Measurements from ENCODE around the gene SLC6A6. TPM values are rescaled to one million over a fixed set of nuclear protein-coding genes. Genes with fewer than 3 reads are reported as not detected.

SLC6A6 gene
- total RNA-seq, 2 experiments from 2014 or later, result 27.8 to 31.2 TPM

- POLR2A ChIA-PET, result interaction anchor here (1.0 to 3.5 kb wide), 4 partner anchors 17 to 1562 kb away, joined by 3 to 107 read pairs (median 3); partner anchors contain the start of genes LSM3, RPL32 and XPC
- no peak for TF ChIP-seq CTCF (IDR thresholded peaks at IDR 0.05)
- Mint-ChIP-seq H3K36me3 (ENCODE audit: low read depth) (peaks cover 20% of the 10 kb centered on the region), H3K9me3 (no peaks in the 10 kb centered on the region), H3K4me1 (ENCODE audit: low read depth) (peaks cover 50% of the 10 kb centered on the region), H3K4me3 (peak overlapping the region; percentile 96), H3K27me3 (no peaks in the 10 kb centered on the region), H3K27ac (peak overlapping the region; percentile 90)
- Histone ChIP-seq H3K27ac (ENCODE audit: low read depth in 1 of 2, low read length in 2 of 2) (peak overlapping the region in 1 of 2 donors; percentile 82), H3K4me3 (ENCODE audit: low read length) (peak overlapping the region; percentile 67), H3K27me3 (ENCODE audit: control insufficient read depth in 1 of 2, insufficient read depth in 2 of 2, low read length in 2 of 2) (no peaks in the 10 kb centered on the region), H3K9me3 (ENCODE audit: control insufficient read depth in 1 of 2, insufficient read depth in 1 of 2, low read length in 2 of 2) (no peaks in the 10 kb centered on the region), H3K4me1 (ENCODE audit: insufficient read depth, low read length) (peaks cover 46% of the 10 kb centered on the region), H3K36me3 (ENCODE audit: insufficient read depth, low read length) (peaks cover 7% of the 10 kb centered on the region)
- intact Hi-C loops (cut with DNase I, micrococcal nuclease), result loop anchor here (1.0 to 10.0 kb wide), 12 partner anchors 57 to 1561 kb away; partner anchors contain the start of genes LSM3 (in 2 of the 2), XPC (in 2 of the 2), CHCHD4 (in 1 of the 2) and NR2C2 (in 1 of the 2)
- CTCF ChIA-PET, result interaction anchor here (1.0 to 4.7 kb wide), 4 partner anchors 21 to 65 kb away, joined by 3 to 42 read pairs (median 20); no protein-coding TSS in a partner anchor
- no peak for ATAC-seq (ENCODE audit: poor library complexity)
- peak in 1 of 14 experiments; percentile 43 for DNase-seq
Observed at GRCh38 chr3:14403619-14404155, 1.3 kb downstream of the SLC6A6 start.

GRCh38 chr3:14404186-14404585 is 1.8 kb downstream of the SLC6A6 start:
- H3K27ac Mint-ChIP-seq, result peak overlapping the region; percentile 90
- intact Hi-C loops (cut with DNase I, micrococcal nuclease), result loop anchor here (1.0 to 10.0 kb wide), 8 partner anchors 202 to 1562 kb away; partner anchors contain the start of genes LSM3 (in 2 of the 2), XPC (in 2 of the 2), NR2C2 (in 1 of the 2) and RPL32 (in 1 of the 2)
- Histone ChIP-seq H3K27me3 (ENCODE audit: control insufficient read depth in 1 of 2, insufficient read depth in 2 of 2, low read length in 2 of 2) (no peaks in the 10 kb centered on the region), H3K4me1 (ENCODE audit: insufficient read depth, low read length) (peaks cover 48% of the 10 kb centered on the region), H3K4me3 (ENCODE audit: low read length) (peak overlapping the region; percentile 67), H3K36me3 (ENCODE audit: insufficient read depth, low read length) (peaks cover 7% of the 10 kb centered on the region), H3K9me3 (ENCODE audit: control insufficient read depth in 1 of 2, insufficient read depth in 1 of 2, low read length in 2 of 2) (no peaks in the 10 kb centered on the region), H3K27ac (ENCODE audit: low read depth in 1 of 2, low read length in 2 of 2) (no peak overlapping the region)
- no peak for ATAC-seq (ENCODE audit: poor library complexity)
- peaks cover 51% of the 10 kb centered on the region for H3K4me1 Mint-ChIP-seq (ENCODE audit: low read depth)
- DNase-seq, result no peak
- H3K27me3 Mint-ChIP-seq, result no peaks in the 10 kb centered on the region
- no peaks in the 10 kb centered on the region for H3K9me3 Mint-ChIP-seq
- ChIA-PET CTCF (interaction anchor here (1.0 to 4.7 kb wide), 4 partner anchors 20 to 64 kb away, joined by 3 to 42 read pairs (median 7); no protein-coding TSS in a partner anchor), POLR2A (interaction anchor here (1.0 to 3.5 kb wide), 4 partner anchors 17 to 1562 kb away, joined by 3 to 107 read pairs (median 3); partner anchors contain the start of genes LSM3, RPL32 and XPC)
- H3K4me3 Mint-ChIP-seq, result peak overlapping the region; percentile 96
- peaks cover 21% of the 10 kb centered on the region for H3K36me3 Mint-ChIP-seq (ENCODE audit: low read depth)
- no peak for TF ChIP-seq CTCF (IDR thresholded peaks at IDR 0.05)

DNA sequence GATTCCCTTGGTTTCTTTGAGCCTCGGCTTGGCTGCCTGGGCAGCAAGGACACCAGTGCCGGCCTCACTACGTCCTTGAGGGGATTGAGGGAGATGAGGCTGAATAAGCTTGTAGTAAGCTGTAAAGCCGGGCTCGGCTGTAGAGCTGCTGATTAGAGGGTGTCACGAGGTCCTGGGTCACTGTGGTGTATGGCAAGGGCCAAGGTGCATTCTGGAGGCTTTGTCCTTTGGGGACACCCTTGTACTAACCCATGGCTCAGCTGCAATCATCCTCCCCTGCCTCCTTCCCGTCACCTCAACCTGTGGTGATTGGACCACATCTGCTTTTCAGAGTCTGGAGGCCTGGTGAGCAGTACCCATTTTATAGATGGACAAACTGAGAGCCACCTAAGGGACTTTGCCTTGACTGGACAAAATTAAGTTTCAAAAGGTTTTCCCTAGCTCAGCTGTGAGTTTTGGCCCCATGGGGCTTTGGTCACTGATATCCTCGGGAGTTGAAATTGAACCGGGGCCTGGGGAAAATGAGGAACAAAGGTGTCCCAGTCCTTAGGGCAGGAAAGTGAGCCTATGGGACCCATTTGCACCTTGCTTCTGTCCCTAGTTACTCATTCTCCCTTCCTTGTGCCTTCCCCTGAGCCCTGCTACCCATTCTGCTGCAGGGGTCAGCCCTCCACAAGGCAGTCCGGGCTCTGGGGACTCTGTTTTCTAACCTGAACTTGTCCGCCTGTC is 2.4 kb downstream of the SLC6A6 start:
- no peak overlapping the region for H3K27ac ChIP-seq (ENCODE audit: low read depth in 1 of 2, low read length in 2 of 2)
- ATAC-seq (ENCODE audit: poor library complexity) (no peak), DNase-seq (no peak)
- H3K36me3 ChIP-seq (ENCODE audit: insufficient read depth, low read length), result peaks cover 13% of the 10 kb centered on the region
- H3K27me3 Mint-ChIP-seq, result no peaks in the 10 kb centered on the region
- H3K9me3 ChIP-seq (ENCODE audit: control insufficient read depth in 1 of 2, insufficient read depth in 1 of 2, low read length in 2 of 2), result no peaks in the 10 kb centered on the region
- peak overlapping the region; percentile 24 for H3K4me3 ChIP-seq (ENCODE audit: low read length)
- H3K27ac Mint-ChIP-seq, result peak overlapping the region; percentile 90
- H3K9me3 Mint-ChIP-seq, result no peaks in the 10 kb centered on the region
- H3K4me3 Mint-ChIP-seq, result peak overlapping the region; percentile 96
- intact Hi-C loops (cut with DNase I, micrococcal nuclease), result loop anchor here (1.0 to 10.0 kb wide), 8 partner anchors 202 to 1562 kb away; partner anchors contain the start of genes LSM3 (in 2 of the 2), XPC (in 2 of the 2), NR2C2 (in 1 of the 2) and RPL32 (in 1 of the 2)
- H3K27me3 ChIP-seq (ENCODE audit: control insufficient read depth in 1 of 2, insufficient read depth in 2 of 2, low read length in 2 of 2), result no peaks in the 10 kb centered on the region
- H3K36me3 Mint-ChIP-seq (ENCODE audit: low read depth), result peaks cover 26% of the 10 kb centered on the region
- no peak for TF ChIP-seq CTCF (IDR thresholded peaks at IDR 0.05)
- CTCF ChIA-PET, result interaction anchor here (1.0 to 4.7 kb wide), 6 partner anchors 20 to 64 kb away, joined by 3 to 42 read pairs (median 4); no protein-coding TSS in a partner anchor
- POLR2A ChIA-PET, result interaction anchor here (1.2 to 3.5 kb wide), 2 partner anchors 27 kb away, joined by 6 to 107 read pairs; no protein-coding TSS in a partner anchor
- H3K4me1 ChIP-seq (ENCODE audit: insufficient read depth, low read length), result peaks cover 54% of the 10 kb centered on the region
- peaks cover 55% of the 10 kb centered on the region for H3K4me1 Mint-ChIP-seq (ENCODE audit: low read depth)

Measured in CD4-positive, alpha-beta T cell (primary cell).